HEK293T (cell line): ENCODE data around the gene DEFB110.

Source experiments
- ARNT ChIP-seq: fragments of 450-650 bp; IDR thresholded peaks from 2 replicates; pipeline ENCODE4 v1.6.1; 2017; ENCODE audit warnings: mild to moderate bottlenecking
- CTBP1 ChIP-seq: fragments of 450-650 bp; IDR thresholded peaks from 2 replicates; pipeline ENCODE4 v1.6.1; 2016; ENCODE audit warnings: borderline replicate concordance
- FOXM1 ChIP-seq: fragments of 450-650 bp; IDR thresholded peaks from 2 replicates; pipeline ENCODE4 v1.6.1; 2017; ENCODE audit warnings: mild to moderate bottlenecking, borderline replicate concordance
- L3MBTL2 ChIP-seq: fragments of 450-650 bp; conservative IDR thresholded peaks from 2 replicates; pipeline ENCODE4 v1.6.1; 2016; ENCODE audit warnings: mild to moderate bottlenecking
- SP1 ChIP-seq: fragments of 450-650 bp; IDR thresholded peaks from 2 replicates; pipeline ENCODE4 v1.6.1; 2017
- TARDBP ChIP-seq: fragments of 450-650 bp; IDR thresholded peaks from 2 replicates; pipeline ENCODE4 v1.6.1; 2016

DNA sequence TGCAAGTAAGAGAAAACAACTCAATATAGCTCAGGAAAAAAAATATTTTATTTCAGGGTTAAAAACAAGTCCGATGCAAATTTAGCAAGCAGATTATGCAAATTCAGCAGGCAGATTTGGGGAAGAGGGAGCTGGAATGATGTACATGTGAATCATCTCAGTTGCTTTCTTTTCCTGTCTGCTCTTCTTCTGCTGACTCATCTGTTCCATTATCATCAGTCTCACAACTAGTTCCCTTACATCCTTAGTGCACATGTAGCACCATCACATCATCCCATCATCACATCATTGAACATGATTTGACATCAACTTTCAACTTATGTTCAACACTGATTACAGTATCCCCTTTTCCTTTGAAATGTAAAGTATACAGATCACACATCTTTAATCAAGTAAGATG lies 40.9 kb downstream of the DEFB110 start:
- TF ChIP-seq CTBP1 (no peak), ARNT (no peak), FOXM1 (no peak), TARDBP (no peak), L3MBTL2 (no peak), SP1 (no peak)
